ENCODE data around the gene CX3CR1. TPM values are rescaled to one million over a fixed set of nuclear protein-coding genes. Genes with fewer than 3 reads are reported as not detected.
A peak's percentile ranks its signal among the peaks of the same experiment; 100 is the strongest.

The CX3CR1 gene
- total RNA-seq, 2 donors from 2014 or later, result 0.57 to 0.66 TPM

DNA sequence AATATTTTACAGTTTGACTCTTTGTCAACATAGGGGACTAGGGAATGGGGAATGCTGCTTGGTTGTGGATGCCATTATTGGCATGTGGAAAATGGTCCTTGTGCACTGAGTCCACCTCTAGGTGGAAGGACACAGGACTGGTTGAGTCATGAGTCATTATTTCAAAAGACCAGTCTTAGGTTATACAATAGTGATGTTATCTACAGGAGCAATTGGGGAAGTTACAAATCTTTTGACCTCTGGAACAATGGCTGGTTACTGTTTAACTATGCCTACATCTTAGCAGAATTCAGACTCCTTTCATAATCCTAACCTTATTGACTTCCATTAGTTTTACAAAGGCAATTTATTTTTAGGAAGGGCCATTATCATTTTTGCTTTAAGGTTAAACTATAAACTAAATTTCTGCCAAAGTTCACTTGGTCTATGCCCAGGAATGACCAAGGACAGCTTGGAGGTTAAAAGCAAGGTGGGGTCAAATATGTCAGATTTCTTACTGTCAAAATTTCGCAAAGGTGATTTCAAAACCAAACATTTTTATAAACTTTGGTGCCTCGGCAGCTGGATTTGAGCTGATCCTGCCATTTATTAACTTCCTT, 37.8 kb upstream of the CX3CR1 start:
- no peaks in the 10 kb centered on the region for H3K4me1 ChIP-seq
- no peak overlapping the region for H3K4me3 ChIP-seq
- no peaks in the 10 kb centered on the region for H3K27me3 ChIP-seq
- intact Hi-C loops (cut with DNase I), result no loop called here
- H3K9me3 ChIP-seq, result no peaks in the 10 kb centered on the region
- H3K27ac ChIP-seq, result peak overlapping the region; percentile 55
- TF ChIP-seq, protein P1, sequence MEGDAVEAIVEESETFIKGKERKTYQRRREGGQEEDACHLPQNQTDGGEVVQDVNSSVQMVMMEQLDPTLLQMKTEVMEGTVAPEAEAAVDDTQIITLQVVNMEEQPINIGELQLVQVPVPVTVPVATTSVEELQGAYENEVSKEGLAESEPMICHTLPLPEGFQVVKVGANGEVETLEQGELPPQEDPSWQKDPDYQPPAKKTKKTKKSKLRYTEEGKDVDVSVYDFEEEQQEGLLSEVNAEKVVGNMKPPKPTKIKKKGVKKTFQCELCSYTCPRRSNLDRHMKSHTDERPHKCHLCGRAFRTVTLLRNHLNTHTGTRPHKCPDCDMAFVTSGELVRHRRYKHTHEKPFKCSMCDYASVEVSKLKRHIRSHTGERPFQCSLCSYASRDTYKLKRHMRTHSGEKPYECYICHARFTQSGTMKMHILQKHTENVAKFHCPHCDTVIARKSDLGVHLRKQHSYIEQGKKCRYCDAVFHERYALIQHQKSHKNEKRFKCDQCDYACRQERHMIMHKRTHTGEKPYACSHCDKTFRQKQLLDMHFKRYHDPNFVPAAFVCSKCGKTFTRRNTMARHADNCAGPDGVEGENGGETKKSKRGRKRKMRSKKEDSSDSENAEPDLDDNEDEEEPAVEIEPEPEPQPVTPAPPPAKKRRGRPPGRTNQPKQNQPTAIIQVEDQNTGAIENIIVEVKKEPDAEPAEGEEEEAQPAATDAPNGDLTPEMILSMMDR (IDR thresholded peaks at IDR 0.05), result no peak
- peak; percentile 46 for DNase-seq
- no peak overlapping the region for H3K9ac ChIP-seq (ENCODE audit: low read depth in 2 of 2, low read length in 2 of 2)
- no peaks in the 10 kb centered on the region for H3K36me3 ChIP-seq

DNA sequence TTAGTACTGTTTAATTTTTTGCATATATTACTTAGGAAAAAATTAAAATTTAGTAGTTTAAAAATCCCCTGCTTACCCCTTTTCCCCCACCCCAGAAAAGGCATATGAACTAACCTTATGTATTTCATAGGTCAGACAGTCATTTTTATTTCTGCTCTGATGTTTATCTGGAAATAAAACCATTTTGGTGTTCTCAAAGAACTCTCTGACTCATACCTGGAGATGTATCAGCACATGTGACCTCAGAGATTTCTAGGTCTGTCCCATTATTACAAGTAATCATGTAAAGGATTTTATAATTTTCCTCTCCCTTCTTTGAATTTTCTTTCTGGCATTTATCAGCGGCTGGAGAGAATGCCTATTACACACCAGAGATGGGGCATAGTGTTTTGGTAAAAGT, 35.6 kb upstream of the CX3CR1 start:
- Histone ChIP-seq H3K36me3 (no peaks in the 10 kb centered on the region), H3K27ac (no peak overlapping the region), H3K27me3 (no peaks in the 10 kb centered on the region), H3K4me3 (no peak overlapping the region), H3K9ac (ENCODE audit: low read depth in 2 of 2, low read length in 2 of 2) (no peak overlapping the region), H3K9me3 (no peaks in the 10 kb centered on the region), H3K4me1 (no peaks in the 10 kb centered on the region)
- DNase-seq, result no peak
- intact Hi-C loops (cut with DNase I), result no loop called here
- TF ChIP-seq, protein P1 (IDR thresholded peaks at IDR 0.05), result no peak

DNA sequence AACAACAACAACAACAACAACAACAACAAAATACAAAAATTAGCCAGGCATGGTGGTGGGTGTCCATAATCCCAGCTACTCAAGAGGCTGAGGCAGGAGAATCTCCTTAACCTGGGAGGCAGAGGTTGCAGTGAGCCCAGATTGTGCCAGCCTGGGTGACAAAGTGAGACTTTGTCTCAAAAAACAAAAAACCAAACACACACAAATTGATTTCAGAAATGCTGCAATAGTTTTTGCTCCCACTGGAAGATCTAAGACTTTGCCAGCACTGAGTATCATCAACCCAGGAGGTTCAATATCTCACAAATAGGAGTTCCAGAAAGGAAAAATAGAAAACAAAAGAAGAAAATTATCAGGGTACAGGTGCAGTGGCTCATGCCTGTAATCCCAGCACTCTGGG, 33.5 kb upstream of the CX3CR1 start:
- intact Hi-C loops (cut with DNase I), result no loop called here
- TF ChIP-seq, protein P1 (IDR thresholded peaks at IDR 0.05), result no peak
- no peak overlapping the region for H3K27ac ChIP-seq
- H3K27me3 ChIP-seq, result no peaks in the 10 kb centered on the region
- no peaks in the 10 kb centered on the region for H3K4me1 ChIP-seq
- H3K4me3 ChIP-seq, result no peak overlapping the region
- H3K36me3 ChIP-seq, result no peaks in the 10 kb centered on the region
- H3K9ac ChIP-seq (ENCODE audit: low read depth in 2 of 2, low read length in 2 of 2), result no peak overlapping the region
- DNase-seq, result no peak
- no peaks in the 10 kb centered on the region for H3K9me3 ChIP-seq

DNA sequence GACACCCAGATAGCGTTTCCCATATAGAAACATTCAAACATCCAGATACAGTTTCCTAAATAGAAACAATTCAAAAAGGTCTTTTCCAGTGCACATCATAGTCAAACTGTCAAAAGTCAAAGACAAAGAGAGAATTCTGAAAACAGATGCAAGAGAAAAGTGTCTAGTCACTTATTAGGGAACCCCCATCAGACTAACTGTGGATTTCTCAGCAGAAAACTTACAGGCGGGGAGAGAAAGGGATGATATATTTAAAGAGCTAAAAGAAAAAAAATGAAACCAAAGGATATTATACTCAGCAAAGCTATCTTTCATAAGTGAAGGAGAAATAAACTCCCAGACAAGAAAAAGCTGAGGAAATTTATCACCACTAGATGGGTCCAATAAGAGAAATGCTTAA, 22.3 kb upstream of the CX3CR1 start:
- Histone ChIP-seq H3K9ac (ENCODE audit: low read depth in 2 of 2, low read length in 2 of 2) (no peak overlapping the region), H3K27me3 (no peaks in the 10 kb centered on the region), H3K27ac (no peak overlapping the region), H3K36me3 (no peaks in the 10 kb centered on the region), H3K4me1 (no peaks in the 10 kb centered on the region), H3K9me3 (no peaks in the 10 kb centered on the region), H3K4me3 (no peak overlapping the region)
- TF ChIP-seq, protein P1 (IDR thresholded peaks at IDR 0.05), result no peak
- DNase-seq, result no peak
- intact Hi-C loops (cut with DNase I), result no loop called here

DNA sequence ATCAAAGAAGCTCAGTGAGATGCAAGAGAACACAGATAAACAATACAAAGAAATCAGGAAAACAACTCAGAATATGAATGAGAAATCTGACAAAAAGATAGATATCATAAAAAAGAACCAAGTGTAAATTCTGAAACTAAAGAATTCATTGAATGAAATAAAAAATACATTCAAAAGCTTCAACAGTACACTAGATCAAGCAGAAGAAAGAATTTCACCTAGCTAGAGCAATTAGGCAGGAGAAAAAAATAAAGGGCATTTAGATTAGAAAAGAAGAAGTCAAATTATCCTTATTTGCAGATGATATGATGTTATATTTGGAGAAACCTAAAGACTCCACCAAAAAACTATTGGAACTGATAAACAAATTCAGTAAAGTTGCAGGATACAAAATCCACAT, 19.4 kb upstream of the CX3CR1 start:
- no peaks in the 10 kb centered on the region for H3K9me3 ChIP-seq
- TF ChIP-seq, protein P1 (IDR thresholded peaks at IDR 0.05), result no peak
- no peaks in the 10 kb centered on the region for H3K27me3 ChIP-seq
- no peaks in the 10 kb centered on the region for H3K4me1 ChIP-seq
- no peaks in the 10 kb centered on the region for H3K36me3 ChIP-seq
- H3K4me3 ChIP-seq, result no peak overlapping the region
- H3K9ac ChIP-seq (ENCODE audit: low read depth in 2 of 2, low read length in 2 of 2), result no peak overlapping the region
- intact Hi-C loops (cut with DNase I), result no loop called here
- no peak overlapping the region for H3K27ac ChIP-seq
- no peak for DNase-seq

All from colonic mucosa (tissue), 4 donors.